B cell (primary cell): Measurements from ENCODE around the gene UBAC1. TPM values are rescaled to one million over a fixed set of nuclear protein-coding genes. Genes with fewer than 3 reads are reported as not detected.

ENCODE experiments used
- ATAC-seq: fragments of 200-7000 bp; cut with Tn5 transposase; one replicate; pipeline ENCODE4 v1.10.0; 2021; ENCODE audit warnings: low read depth, mild to moderate bottlenecking, moderate number of reproducible peaks, moderate library complexity
- CTCF ChIA-PET: fragments of 350-600 bp; sonication (Branson Sonifier 250); formaldehyde crosslinking; loops from one replicate; lab custom pipeline; 2021; ENCODE audit warnings: antibody characterized with exemption, inconsistent platforms; lab: Charles Lee
- POLR2A ChIA-PET: fragments of 350-600 bp; sonication (Branson Sonifier 250); formaldehyde crosslinking; loops from one replicate; lab custom pipeline; 2021; ENCODE audit warnings: antibody characterized with exemption; lab: Charles Lee
- DNase-seq: peaks from one replicate; pipeline ENCODE4 v3.0.0; 2013
- H2AFZ ChIP-seq: 2 replicates; pipeline ENCODE4 v1.6.1; 2012; ENCODE audit warnings: mild to moderate bottlenecking, low read depth, low read length; ENCODE audit not compliant: insufficient read depth, poor library complexity, severe bottlenecking
- H3K27ac ChIP-seq, 2 donors: 1 replicate in 1 of 2; 2 replicates in 1 of 2; pipeline ENCODE4 v1.5.1; 2012 to 2013; ENCODE audit warnings: low read length in 2 of 2, mild to moderate bottlenecking in 2 of 2, moderate library complexity in 1 of 2
- H3K27me3 ChIP-seq, 4 experiments: fragments of 200-600 bp in 1 of 4; sonication (generic) in 1 of 4; replicated peaks in 1 of 4; 1 replicate in 2 of 4; 2 replicates in 2 of 4; pipeline versions ENCODE4 v1.6.1 to v1.7.0; 2013 to 2016; ENCODE audit warnings: low read length in 3 of 4, mild to moderate bottlenecking in 2 of 4, mixed read lengths in 1 of 4, moderate library complexity in 1 of 4; ENCODE audit not compliant: insufficient read depth in 4 of 4, control insufficient read depth in 3 of 4; ENCODE audit errors: control extremely low read depth in 1 of 4
- H3K36me3 ChIP-seq, 2 experiments: replicated peaks in 1 of 2; 1 replicate in 1 of 2; 2 replicates in 1 of 2; pipeline versions ENCODE4 v1.6.1 to v1.7.1; 2013; ENCODE audit warnings: low read length in 1 of 2; ENCODE audit not compliant: insufficient read depth in 2 of 2, control insufficient read depth in 1 of 2; ENCODE audit errors: control extremely low read depth in 1 of 2, extremely low read depth in 1 of 2
- H3K4me1 ChIP-seq, 2 donors: fragments of 200-600 bp in 1 of 2; sonication (generic) in 1 of 2; 1 replicate in 1 of 2; 2 replicates in 1 of 2; pipeline versions ENCODE4 v1.5.1 to v1.6.1; 2013 to 2017; ENCODE audit warnings: low read length in 2 of 2; ENCODE audit not compliant: control insufficient read depth in 2 of 2, insufficient read depth in 2 of 2
- H3K4me2 ChIP-seq: replicated peaks from 2 replicates; pipeline ENCODE3; 2012; ENCODE audit warnings: mild to moderate bottlenecking, low read depth, low read length; ENCODE audit not compliant: poor library complexity, severe bottlenecking
- H3K4me3 ChIP-seq, 5 experiments: fragments of 200-600 bp in 1 of 5; sonication (generic) in 1 of 5; 1 replicate in 3 of 5; 2 replicates in 2 of 5; pipeline versions ENCODE4 v1.5.1 to v1.7.0; 2011 to 2016; ENCODE audit warnings: low read length in 4 of 5, mild to moderate bottlenecking in 4 of 5, low read depth in 2 of 5, control low read depth in 1 of 5, moderate library complexity in 1 of 5; ENCODE audit not compliant: insufficient read depth in 1 of 5; ENCODE audit errors: control extremely low read depth in 1 of 5, extremely low read depth in 1 of 5
- H3K79me2 ChIP-seq: fragments of 200-600 bp; sonication (generic); one replicate; pipeline ENCODE4 v1.6.0; 2016; ENCODE audit warnings: low read length; ENCODE audit not compliant: control insufficient read depth, insufficient read depth
- H3K9ac ChIP-seq: fragments of 200-600 bp; sonication (generic); 2 replicates; pipeline ENCODE4 v1.6.1; 2017; ENCODE audit warnings: mild to moderate bottlenecking, low read length, moderate library complexity
- H3K9me3 ChIP-seq, 3 donors: one replicate each; pipeline versions ENCODE4 v1.6.1 to v1.7.1; 2013; ENCODE audit warnings: low read length in 2 of 3; ENCODE audit not compliant: control insufficient read depth in 2 of 3, insufficient read depth in 1 of 3; ENCODE audit errors: control extremely low read depth in 1 of 3
- H4K20me1 ChIP-seq: 2 replicates; pipeline ENCODE4 v1.6.0; 2012; ENCODE audit warnings: mild to moderate bottlenecking, low read length; ENCODE audit not compliant: insufficient read depth, control insufficient read depth, poor library complexity, severe bottlenecking
- H3K27ac Mint-ChIP-seq: one replicate; pipeline ENCODE4 v1.8.0; 2021; ENCODE audit warnings: mixed read lengths
- H3K27me3 Mint-ChIP-seq: one replicate; pipeline ENCODE4 v1.8.0; 2021; ENCODE audit warnings: mixed read lengths
- H3K4me1 Mint-ChIP-seq: one replicate; pipeline ENCODE4 v1.8.0; 2021; ENCODE audit warnings: mixed read lengths
- H3K4me3 Mint-ChIP-seq: one replicate; pipeline ENCODE4 v1.8.0; 2021; ENCODE audit warnings: mixed read lengths
- H3K9me3 Mint-ChIP-seq: one replicate; pipeline ENCODE4 v1.8.0; 2022; ENCODE audit warnings: mixed read lengths; ENCODE audit not compliant: insufficient read depth
- EZH2 ChIP-seq: IDR thresholded peaks from 2 replicates; pipeline ENCODE4 v1.6.1; 2012; ENCODE audit warnings: borderline replicate concordance, low read depth, mild to moderate bottlenecking, moderate library complexity, low read length; ENCODE audit not compliant: insufficient read depth, poor library complexity, severe bottlenecking
- WGBS: methylation state at CpG from one replicate; pipeline ENCODE4 v1.1.5; 2013; ENCODE audit warnings: missing lambda C conversion rate; ENCODE audit not compliant: insufficient coverage; 5-methylcytosine and 5-hydroxymethylcytosine counted together
- intact Hi-C: fragments of 100-400 bp; cut with micrococcal nuclease; formaldehyde crosslinking; loops from one replicate; pipeline ENCODE4 v1.10.0; 2022
- polyA plus RNA-seq: library from polyadenylated mRNA; depleted of rRNA; stranded (reverse); fragments of >200 nt; gene quantifications from 2 replicates; pipeline ENCODE4 v1.2.3, GENCODE V29; 2012
- total RNA-seq, 2 donors: library from RNA; stranded (reverse); fragments of 120-200 nt in 1 of 2; gene quantifications; 1 replicate in 1 of 2; 2 replicates in 1 of 2; pipeline versions ENCODE4 v1.2.3 to v1.2.4, GENCODE V29; 2013 to 2022
- TF ChIP-seq, protein P1 (sequence below): fragments of 200-600 bp; IDR thresholded peaks from one replicate; pipeline ENCODE4 v1.8.0; 2022; ENCODE audit warnings: antibody characterized with exemption, mild to moderate bottlenecking

UBAC1 gene
- total and polyA plus RNA-seq, 2 donors (not counting 1 experiment from before 2014, with no cell fraction given) = 30.8 to 31.1 TPM

DNA sequence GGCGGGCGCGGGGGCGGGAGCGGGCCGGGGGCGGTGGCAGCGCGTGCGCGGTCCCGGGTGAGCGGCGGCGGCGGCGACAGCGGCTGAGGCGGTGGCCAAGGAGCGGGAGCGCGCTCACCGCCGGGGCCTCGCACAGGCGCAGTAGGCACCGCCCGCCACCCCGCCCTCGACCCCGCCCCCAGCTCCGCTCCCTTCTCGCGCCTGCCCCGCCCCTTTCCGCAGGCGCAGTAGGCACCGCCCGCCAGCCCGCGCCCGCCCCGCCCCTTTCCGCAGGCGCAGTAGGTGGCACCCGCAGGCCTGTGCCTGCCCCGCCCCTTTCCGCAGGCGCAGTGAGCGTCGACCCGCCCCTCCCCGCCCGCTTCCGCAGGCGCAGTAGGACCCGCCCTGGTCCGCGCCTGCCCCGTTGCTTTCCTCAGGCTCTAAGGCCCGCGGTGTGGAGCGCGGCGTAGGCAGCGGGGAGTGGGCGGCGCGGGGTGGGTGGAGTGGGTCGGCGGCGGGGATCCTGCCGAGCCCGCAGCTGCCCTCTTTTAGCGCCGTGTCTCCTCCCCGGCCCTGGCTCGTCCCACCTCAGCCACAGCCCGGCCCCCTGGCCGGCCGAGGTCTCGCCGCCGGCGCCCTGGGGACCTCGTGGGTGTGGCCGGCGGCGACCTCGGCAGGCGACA is 53.6 kb downstream of the UBAC1 start, which contains the start of gene CAMSAP1:
CAMSAP1 (minus strand) TSS at position 116 of the 662 bp plus-strand sequence. CDS start 387 bp downstream, outside the sequence.
- H3K36me3 ChIP-seq = peaks cover 0 to 12% of the 10 kb centered on the region in 2 experiments

More for the DNA sequence above, 53.6 kb downstream of the UBAC1 start, which contains the start of gene CAMSAP1:
- Mint-ChIP-seq H3K27ac (peak within 1 kb of the TSS; percentile 80), H3K4me3 (peak within 1 kb of the TSS; percentile 93), H3K9me3 (no peaks in the 10 kb centered on the region), H3K27me3 (no peaks in the 10 kb centered on the region), H3K4me1 (peaks cover 43% of the 10 kb centered on the region)
- ChIA-PET POLR2A (interaction anchor here (0.7 to 1.0 kb wide), 2 partner anchors 10 to 385 kb away, joined by 3 to 4 read pairs; no protein-coding TSS in a partner anchor), CTCF (interaction anchor here (0.7 to 2.1 kb wide), 2 partner anchors 41 to 43 kb away, joined by 3 to 7 read pairs; no protein-coding TSS in a partner anchor)
- H3K27ac ChIP-seq = peak within 1 kb of the TSS; percentile 44 to 74
- peak within 1 kb of the TSS; percentile 97 for H3K4me2 ChIP-seq
- DNase-seq (peak; percentile 97), ATAC-seq (peak; percentile 88)
- H3K4me3 ChIP-seq = peak within 1 kb of the TSS; percentile 38 to 85 (median 84)
- WGBS = under 1% methylated on average over 86 of the region's 91 CpGs
- peak within 1 kb of the TSS; percentile 83 for H3K9ac ChIP-seq
- peaks cover 46% of the 10 kb centered on the region for H4K20me1 ChIP-seq
- peak within 1 kb of the TSS; percentile 94 for H2AFZ ChIP-seq
- H3K27me3 ChIP-seq = no peaks in the 10 kb centered on the region
- intact Hi-C loops = loop anchor here (1.0 to 5.0 kb wide), 3 partner anchors 54 to 575 kb away; partner anchors contain the start of genes DNLZ, SEC16A and UBAC1
- TF ChIP-seq, protein P1, sequence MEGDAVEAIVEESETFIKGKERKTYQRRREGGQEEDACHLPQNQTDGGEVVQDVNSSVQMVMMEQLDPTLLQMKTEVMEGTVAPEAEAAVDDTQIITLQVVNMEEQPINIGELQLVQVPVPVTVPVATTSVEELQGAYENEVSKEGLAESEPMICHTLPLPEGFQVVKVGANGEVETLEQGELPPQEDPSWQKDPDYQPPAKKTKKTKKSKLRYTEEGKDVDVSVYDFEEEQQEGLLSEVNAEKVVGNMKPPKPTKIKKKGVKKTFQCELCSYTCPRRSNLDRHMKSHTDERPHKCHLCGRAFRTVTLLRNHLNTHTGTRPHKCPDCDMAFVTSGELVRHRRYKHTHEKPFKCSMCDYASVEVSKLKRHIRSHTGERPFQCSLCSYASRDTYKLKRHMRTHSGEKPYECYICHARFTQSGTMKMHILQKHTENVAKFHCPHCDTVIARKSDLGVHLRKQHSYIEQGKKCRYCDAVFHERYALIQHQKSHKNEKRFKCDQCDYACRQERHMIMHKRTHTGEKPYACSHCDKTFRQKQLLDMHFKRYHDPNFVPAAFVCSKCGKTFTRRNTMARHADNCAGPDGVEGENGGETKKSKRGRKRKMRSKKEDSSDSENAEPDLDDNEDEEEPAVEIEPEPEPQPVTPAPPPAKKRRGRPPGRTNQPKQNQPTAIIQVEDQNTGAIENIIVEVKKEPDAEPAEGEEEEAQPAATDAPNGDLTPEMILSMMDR = no peak
- no peak for TF ChIP-seq EZH2
- peaks cover 20 to 23% of the 10 kb centered on the region in 2 donors for H3K4me1 ChIP-seq
- H3K79me2 ChIP-seq = peaks cover 71% of the 10 kb centered on the region
- peaks cover 0 to 6% (median 0%) of the 10 kb centered on the region in 3 donors for H3K9me3 ChIP-seq
